Activated CD4-positive, alpha-beta T cell treated with anti-CD3 and anti-CD28 coated beads for 4 hours (primary cell): Measurements from ENCODE around the gene ELL2.
A peak's percentile ranks its signal among the peaks of the same experiment; 100 is the strongest.

Experiments used
- DNase-seq, 2 donors: peaks; one replicate each; pipeline ENCODE4 v3.0.0-alpha.2; 2020

ELL2 gene

DNA sequence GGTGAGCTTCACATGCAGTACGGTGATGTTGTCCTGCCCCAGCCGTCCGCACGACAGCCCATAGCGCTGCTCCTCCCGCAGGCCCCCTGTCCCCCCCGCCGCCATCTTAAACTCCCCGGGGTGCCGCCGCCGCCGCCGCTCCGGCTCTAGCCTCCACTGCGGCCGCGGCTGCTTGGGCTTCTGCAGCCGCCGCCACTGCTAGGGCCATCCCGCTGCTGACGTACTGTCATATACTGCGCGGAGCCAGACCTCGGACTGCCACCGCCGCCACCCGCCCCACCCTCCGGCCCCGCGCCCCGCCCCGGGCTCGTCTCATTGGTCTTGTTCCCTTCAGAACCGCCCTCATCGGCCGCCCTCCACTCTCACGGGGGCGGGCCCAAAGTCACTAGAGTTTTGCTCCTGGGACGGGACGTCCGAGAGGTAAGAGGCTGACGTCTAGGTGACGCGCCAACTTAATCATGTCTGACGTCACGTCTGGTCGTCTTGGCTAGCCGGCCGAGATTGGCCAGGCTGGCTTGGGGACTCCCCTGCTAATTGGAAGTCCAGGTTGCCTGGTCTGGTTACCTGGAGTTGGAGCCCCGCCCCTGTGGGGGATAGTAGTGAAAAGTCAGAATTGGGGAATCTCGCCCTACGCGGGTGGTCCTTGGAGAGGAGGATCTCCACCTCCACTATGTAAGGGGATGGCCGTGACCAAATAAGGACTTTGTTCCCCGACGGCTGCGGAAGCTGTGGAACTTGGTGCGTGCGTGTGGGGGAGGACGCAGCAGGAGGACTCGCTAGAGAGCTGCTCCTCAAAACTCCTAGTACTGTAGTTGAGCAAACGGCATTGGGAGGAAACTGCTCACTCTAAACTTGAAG lies at the start of gene ELL2:
Gene ELL2, minus strand, starts transcription at position 235 of the 858 bp plus-strand sequence. Its CDS starts 130 bp downstream, at position 105.
- DNase-seq = peak; percentile 95 to 96

GRCh38 chr5:96008987-96009647 lies 47.5 kb upstream of the ELL2 start:
- DNase-seq = no peak

DNA sequence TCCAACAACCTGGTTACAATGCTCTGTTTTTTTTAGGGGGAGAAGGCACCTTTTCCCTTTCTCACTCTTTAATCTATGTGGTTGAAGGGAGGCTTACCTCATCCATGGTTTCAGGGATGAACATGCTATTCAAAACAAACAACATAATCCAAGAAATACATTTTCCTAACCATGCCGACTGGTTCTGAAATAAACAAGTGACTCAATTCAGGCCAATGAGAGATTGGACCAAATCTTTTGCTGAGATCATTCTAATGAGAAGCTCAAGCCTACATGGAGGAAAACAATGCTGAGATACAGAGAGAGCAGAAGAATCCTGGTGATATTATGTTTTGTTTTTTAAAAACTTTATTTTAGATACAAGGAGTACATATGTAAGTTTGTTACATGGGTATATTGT lies 46.8 kb upstream of the ELL2 start:
- no peak for DNase-seq

DNA sequence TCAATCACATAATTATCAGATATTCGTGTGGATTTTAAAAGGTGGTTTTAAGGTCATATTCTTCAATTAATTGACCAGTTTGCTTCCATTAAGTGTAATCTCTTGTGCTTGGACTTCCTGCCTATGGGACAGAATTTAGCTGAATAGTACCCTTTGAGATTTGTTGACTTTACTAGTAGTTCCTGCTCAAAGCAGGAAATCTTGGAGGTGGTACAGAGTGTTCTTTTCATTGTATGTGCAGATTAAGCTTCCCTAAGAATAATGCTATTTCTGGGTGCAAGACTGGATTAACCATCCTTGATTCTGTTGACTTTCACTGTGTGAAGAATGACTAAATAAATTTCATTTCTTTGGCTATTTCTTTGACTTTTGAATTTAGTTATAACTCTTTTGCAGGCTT lies 45.4 kb upstream of the ELL2 start:
- no peak for DNase-seq

DNA sequence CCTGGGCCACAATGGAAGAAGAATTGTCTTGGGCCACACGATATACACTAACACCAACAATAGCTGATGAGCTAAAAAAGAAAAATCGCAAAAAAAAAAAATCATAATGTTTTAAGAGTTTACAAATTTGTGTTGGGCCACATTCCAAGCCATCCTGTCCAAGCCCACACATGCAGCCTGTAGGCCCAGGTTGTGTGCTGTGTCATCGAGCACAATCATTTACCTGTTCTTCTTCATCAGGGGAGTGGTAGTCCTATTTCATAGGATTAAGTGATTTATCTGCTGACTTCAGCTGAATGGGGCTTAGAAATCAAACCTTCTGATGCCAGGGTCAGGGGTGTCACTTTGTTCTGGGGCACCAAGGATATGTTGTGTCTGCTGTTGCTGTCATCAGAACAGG lies 44.6 kb upstream of the ELL2 start:
- no peak for DNase-seq

- no peak for DNase-seq
These were observed 43.1 kb upstream of the ELL2 start for GRCh38 chr5:96004754-96005153.

DNA sequence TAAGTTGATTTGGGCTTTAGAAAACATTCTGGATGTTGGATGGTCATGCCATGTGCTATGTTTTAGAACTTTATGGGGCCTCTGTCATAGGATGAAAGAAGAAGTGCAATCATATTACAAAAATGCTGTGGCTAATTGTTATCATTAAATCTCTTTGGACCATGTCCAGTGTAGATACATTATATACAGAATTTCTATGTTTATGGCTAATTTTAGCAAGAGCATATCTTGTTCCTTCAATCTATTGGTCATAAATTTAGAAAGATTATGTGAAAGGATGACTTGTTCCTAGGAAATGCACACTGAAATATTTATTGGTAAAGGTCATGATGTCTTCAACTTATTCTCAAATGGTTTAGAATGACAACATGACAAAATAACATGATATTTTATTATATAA lies 42.4 kb upstream of the ELL2 start:
- no peak for DNase-seq

DNA sequence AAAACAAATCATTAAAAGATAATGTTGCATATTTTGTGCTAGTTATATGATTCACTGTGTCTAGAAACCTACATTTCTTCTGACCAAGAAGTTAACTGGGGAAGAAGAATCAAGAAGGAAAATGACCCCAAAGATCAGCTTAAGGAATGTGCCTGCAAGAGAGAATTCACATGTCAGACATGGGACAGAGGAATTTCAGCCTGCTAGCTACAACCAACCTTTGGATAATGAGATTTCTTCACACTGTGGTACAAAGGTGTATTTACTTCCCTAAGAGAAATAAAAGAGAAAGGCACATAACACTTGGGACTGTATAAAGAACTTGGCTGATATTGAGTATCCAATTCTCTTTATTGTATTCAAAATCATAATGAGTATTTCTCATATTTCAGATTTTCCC lies 39.6 kb upstream of the ELL2 start:
- no peak for DNase-seq

- no peak for DNase-seq
These were observed 38.7 kb upstream of the ELL2 start for GRCh38 chr5:96000308-96000707.

GRCh38 chr5:95996904-95997723 lies 35.5 kb upstream of the ELL2 start:
- DNase-seq = no peak

- DNase-seq = no peak
These were observed 34.4 kb upstream of the ELL2 start for GRCh38 chr5:95995962-95996489.

- DNase-seq = no peak
These were observed 32.1 kb upstream of the ELL2 start for GRCh38 chr5:95993776-95994175.

GRCh38 chr5:95993266-95993665 lies 31.6 kb upstream of the ELL2 start:
- no peak for DNase-seq

DNA sequence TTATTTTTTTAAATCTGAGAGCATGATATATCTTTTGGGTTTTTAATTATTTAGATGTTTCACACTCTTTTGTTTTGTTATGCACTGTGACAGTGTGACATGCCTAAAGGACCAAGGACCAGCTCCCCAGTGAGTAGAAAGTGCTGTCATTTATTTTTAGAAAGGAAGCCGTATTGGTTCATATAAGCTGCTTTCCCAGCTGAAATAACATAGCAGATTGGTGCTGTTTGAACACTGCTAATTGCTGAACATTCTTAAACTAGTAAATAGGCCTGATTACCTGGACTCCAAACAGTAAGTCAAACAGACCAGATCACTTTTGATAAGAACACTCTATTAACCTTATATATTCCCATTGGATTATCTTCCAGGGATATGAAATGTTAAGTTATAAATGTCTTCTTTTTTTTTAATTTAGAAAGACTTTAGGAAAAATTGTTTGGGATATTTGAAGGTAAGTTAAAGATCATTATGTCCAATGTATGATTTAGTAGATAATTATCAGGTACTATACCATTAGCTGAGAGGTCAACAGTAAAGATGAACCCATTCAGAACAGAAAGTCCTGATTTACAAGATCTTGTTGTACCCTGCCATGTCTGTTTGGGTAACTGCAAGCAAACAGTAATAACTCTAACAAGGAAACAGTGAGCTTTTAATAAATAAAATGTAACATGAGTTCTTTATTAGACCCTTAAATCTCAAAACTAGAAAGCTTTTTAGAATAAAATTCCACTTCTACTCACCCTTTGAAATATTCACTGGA lies 27.8 kb upstream of the ELL2 start:
- DNase-seq = no peak

GRCh38 chr5:95988877-95989276 lies 27.2 kb upstream of the ELL2 start:
- no peak for DNase-seq

DNA sequence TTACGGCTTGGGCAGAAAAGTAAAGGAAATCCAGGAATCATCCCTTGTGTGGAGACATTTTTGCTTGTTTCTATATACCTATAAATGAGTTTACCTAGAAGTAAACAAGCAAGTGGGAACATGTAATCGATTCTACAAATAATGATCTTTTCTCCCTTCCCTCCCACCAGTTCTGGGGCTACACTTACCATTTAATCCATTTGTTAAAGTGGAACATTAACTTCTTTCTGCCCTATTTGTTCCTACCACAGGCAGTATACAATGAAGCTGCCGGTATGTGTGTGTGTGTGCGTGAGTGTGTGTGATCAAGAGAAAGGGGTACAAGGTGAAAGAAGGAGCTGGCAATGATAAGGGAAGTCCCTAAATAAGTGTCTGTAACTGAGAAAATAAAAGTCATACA lies 26.4 kb upstream of the ELL2 start:
- DNase-seq = no peak

DNA sequence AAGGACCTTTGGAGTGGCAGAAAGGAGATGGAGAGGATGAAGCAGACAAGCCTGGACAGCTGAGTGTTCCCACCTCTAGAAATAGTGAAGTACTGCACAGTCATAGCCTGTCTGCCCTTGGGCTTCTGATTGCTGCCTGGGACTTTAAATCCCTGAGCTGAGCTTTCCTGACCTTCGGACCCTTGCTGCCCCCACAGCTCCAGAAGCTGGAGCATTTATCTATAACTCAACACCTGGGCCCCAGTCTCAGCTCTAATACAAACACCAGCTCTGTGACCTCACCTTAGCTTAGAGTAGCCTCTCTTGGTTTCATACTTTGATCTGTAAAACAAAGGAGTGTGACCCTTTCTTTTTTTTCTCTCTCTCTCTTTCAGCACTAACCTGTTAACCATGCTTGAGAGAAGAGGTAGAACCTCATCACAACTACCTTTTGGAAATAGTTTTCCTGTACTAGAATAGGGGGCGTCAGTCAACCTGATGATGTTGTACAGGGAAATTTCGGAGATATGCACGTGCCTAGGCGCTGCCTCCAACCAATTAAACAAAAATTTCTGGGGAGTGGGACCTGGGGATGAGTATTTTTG lies 25.4 kb upstream of the ELL2 start:
- no peak for DNase-seq

DNA sequence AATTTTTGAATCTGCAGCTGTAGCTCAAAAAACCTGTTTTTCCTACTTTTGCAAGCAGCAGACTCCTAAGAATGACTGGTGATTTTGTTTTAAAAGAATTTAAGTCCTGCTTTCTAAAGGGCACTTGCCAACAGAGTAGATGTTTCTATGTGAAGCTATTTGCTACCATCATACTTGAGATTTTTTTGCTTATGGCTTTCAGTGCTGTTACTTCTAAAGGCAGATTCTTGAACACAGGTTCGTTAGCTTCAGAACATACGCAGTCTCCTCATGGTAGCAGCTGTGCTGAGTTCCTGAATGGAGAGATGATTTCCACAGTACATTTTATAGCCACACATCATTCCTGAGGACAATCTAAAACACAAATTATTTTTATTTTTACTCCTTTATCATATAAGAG lies 24.4 kb upstream of the ELL2 start:
- DNase-seq = no peak

GRCh38 chr5:95985249-95985648 lies 23.6 kb upstream of the ELL2 start:
- no peak for DNase-seq

- no peak for DNase-seq
These were observed 22.8 kb upstream of the ELL2 start for GRCh38 chr5:95984287-95984938.

GRCh38 chr5:95983509-95983908 lies 21.9 kb upstream of the ELL2 start:
- no peak for DNase-seq

- no peak for DNase-seq
These were observed 21.4 kb upstream of the ELL2 start for GRCh38 chr5:95983080-95983479.
